GM23248 (cell line): Measurements from ENCODE around the gene RPL22.

Source experiments
- EZH2 ChIP-seq: fragments of 200-600 bp; sonication (generic); IDR thresholded peaks from 2 replicates; pipeline ENCODE4 v1.6.1; 2018; ENCODE audit warnings: antibody characterized with exemption, mild to moderate bottlenecking; ENCODE audit not compliant: insufficient read depth, poor library complexity, severe bottlenecking
- EZH2phosphoT487 ChIP-seq: fragments of 200-600 bp; sonication (generic); IDR thresholded peaks from 2 replicates; pipeline ENCODE4 v1.6.1; 2018; ENCODE audit warnings: antibody characterized with exemption, moderate library complexity, mild to moderate bottlenecking, low read depth; ENCODE audit not compliant: insufficient read depth

- TF ChIP-seq EZH2 (no peak), EZH2phosphoT487 (no peak)
Measured at GRCh38 chr1:6185635-6186382, 13.6 kb downstream of the RPL22 start.
